ENCODE data around the gene R3HDML. TPM values are rescaled to one million over a fixed set of nuclear protein-coding genes. Genes with fewer than 3 reads are reported as not detected.

The R3HDML gene
- total and polyA plus RNA-seq, 9 of the 15 experiments (the other 6 are each of a cell fraction or from before 2014, with no cell fraction given), result not detected

GRCh38 chr20:44400671-44400969 is 63.8 kb downstream of the R3HDML start (continued):
- no peak for TF ChIP-seq ZHX1 (conservative IDR thresholded peaks at IDR 0.05; ENCODE audit: low read length)
- no peak for TF ChIP-seq GMEB1 (CRISPR knock-in tag; IDR thresholded peaks at IDR 0.05)
- no peak for TF ChIP-seq ZBTB5 (IDR thresholded peaks at IDR 0.05)
- TF ChIP-seq HMG20A (CRISPR knock-in tag; conservative IDR thresholded peaks at IDR 0.05), result no peak
- TF ChIP-seq ARID1B (IDR thresholded peaks at IDR 0.05), result peak; percentile 55; the same call in 1 of the 2 replicates
- no peak for TF ChIP-seq ZBTB34 (CRISPR knock-in tag; IDR thresholded peaks at IDR 0.05)
- no peak for TF ChIP-seq BCOR (IDR thresholded peaks at IDR 0.05)
- no peak for TF ChIP-seq JUND (IDR thresholded peaks at IDR 0.05; ENCODE audit: borderline replicate concordance, low read depth, low read length)
- TF ChIP-seq JUND (tag; IDR thresholded peaks at IDR 0.05; ENCODE audit: borderline replicate concordance, low read depth, low read length), result no peak
- TF ChIP-seq ZNF224 (CRISPR knock-in tag; IDR thresholded peaks at IDR 0.05), result no peak
- peak; percentile 46; the same call in 1 of the 2 replicates for TF ChIP-seq TCF3 (CRISPR knock-in tag; IDR thresholded peaks at IDR 0.05)
- no peak for TF ChIP-seq ZNF184 (CRISPR knock-in tag; IDR thresholded peaks at IDR 0.05)
- no peak for TF ChIP-seq FOXJ2 (tag; IDR thresholded peaks at IDR 0.05)
- TF ChIP-seq HSF4 (CRISPR knock-in tag; IDR thresholded peaks at IDR 0.05; ENCODE audit: borderline replicate concordance), result no peak
- TF ChIP-seq ZSCAN29 (IDR thresholded peaks at IDR 0.05), result no peak
- TF ChIP-seq ZNF140 (CRISPR knock-in tag; IDR thresholded peaks at IDR 0.05), result no peak
- no peak for TF ChIP-seq SLC30A9 (CRISPR knock-in tag; IDR thresholded peaks at IDR 0.05)
- TF ChIP-seq KLF13 (tag; IDR thresholded peaks at IDR 0.05; ENCODE audit: borderline replicate concordance, low read depth), result no peak
- no peak for TF ChIP-seq SFPQ (IDR thresholded peaks at IDR 0.05; ENCODE audit: low read depth, low read length)
- TF ChIP-seq ZNF551 (CRISPR knock-in tag; IDR thresholded peaks at IDR 0.05), result no peak
- TF ChIP-seq GATAD2B (IDR thresholded peaks at IDR 0.05; ENCODE audit: borderline replicate concordance), result no peak

Measured in K562 (cell line).